ENCODE measurements around the gene PACS2.

Gene PACS2

GRCh38 chr14:105340821-105341733 is 26.5 kb downstream of the PACS2 start:
- Histone ChIP-seq H3K9me3 (ENCODE audit: control insufficient read depth, low read length) (peaks cover 4% of the 10 kb centered on the region), H3K4me1 (ENCODE audit: control insufficient read depth, insufficient read depth, low read depth, low read length) (peaks cover 9% of the 10 kb centered on the region), H3K36me3 (ENCODE audit: control insufficient read depth in 1 of 2, insufficient read depth in 2 of 2, low read depth in 1 of 2, low read length in 2 of 2) (peaks cover 0 to 15% of the 10 kb centered on the region in 2 experiments), H2AFZ (ENCODE audit: low read depth, low read length) (no peak overlapping the region), H3K23ac (ENCODE audit: low read length in 2 of 2) (no peak overlapping the region), H3K18ac (ENCODE audit: low read depth in 1 of 2, low read length in 2 of 2) (no peak overlapping the region), H2BK5ac (ENCODE audit: low read depth, low read length, poor library complexity, severe bottlenecking) (no peak overlapping the region), H4K91ac (ENCODE audit: low read length) (no peak overlapping the region), H3K27ac (ENCODE audit: low read length, poor library complexity, severe bottlenecking) (no peak overlapping the region), H2AK5ac (ENCODE audit: low read length, severe bottlenecking) (no peak overlapping the region), H3K27me3 (ENCODE audit: control insufficient read depth in 1 of 2, insufficient read depth in 1 of 2, low read length in 2 of 2) (no peaks in the 10 kb centered on the region), H2BK120ac (ENCODE audit: low read depth, low read length) (no peak overlapping the region), H4K8ac (ENCODE audit: low read length) (no peak overlapping the region), H3K9ac (ENCODE audit: low read length) (peak overlapping the region; percentile 64), H3K4me3 (ENCODE audit: insufficient read depth in 1 of 2, low read depth in 1 of 2, low read length in 2 of 2) (peak overlapping the region in 1 of 2 experiments; percentile 22), H3K14ac (ENCODE audit: low read length in 2 of 2) (no peak overlapping the region), H3K4me2 (ENCODE audit: low read length, poor library complexity, severe bottlenecking) (no peak overlapping the region), H2BK15ac (ENCODE audit: low read depth, poor library complexity, severe bottlenecking) (no peak overlapping the region), H3K4ac (ENCODE audit: low read depth in 1 of 2, low read length in 2 of 2) (no peak overlapping the region), H2BK12ac (ENCODE audit: low read length in 2 of 2) (no peak overlapping the region), H3K79me1 (replicated peaks; ENCODE audit: low read length, poor library complexity, severe bottlenecking) (peaks cover 45% of the 10 kb centered on the region)
- WGBS = 91% methylated on average over 16 of the region's 20 CpGs
- no peak for DNase-seq

GRCh38 chr14:105343194-105343593 is 28.6 kb downstream of the PACS2 start:
- Histone ChIP-seq H3K9ac (ENCODE audit: low read length) (no peak overlapping the region), H3K4me1 (ENCODE audit: control insufficient read depth, insufficient read depth, low read depth, low read length) (peaks cover 9% of the 10 kb centered on the region), H3K27me3 (ENCODE audit: control insufficient read depth in 1 of 2, insufficient read depth in 1 of 2, low read length in 2 of 2) (no peaks in the 10 kb centered on the region), H4K8ac (ENCODE audit: low read length) (no peak overlapping the region), H2BK5ac (ENCODE audit: low read depth, low read length, poor library complexity, severe bottlenecking) (no peak overlapping the region), H2AK5ac (ENCODE audit: low read length, severe bottlenecking) (no peak overlapping the region), H3K4ac (ENCODE audit: low read depth in 1 of 2, low read length in 2 of 2) (no peak overlapping the region), H3K4me3 (ENCODE audit: insufficient read depth in 1 of 2, low read depth in 1 of 2, low read length in 2 of 2) (no peak overlapping the region), H3K36me3 (ENCODE audit: control insufficient read depth in 1 of 2, insufficient read depth in 2 of 2, low read depth in 1 of 2, low read length in 2 of 2) (no peaks in the 10 kb centered on the region), H3K79me1 (replicated peaks; ENCODE audit: low read length, poor library complexity, severe bottlenecking) (peaks cover 36% of the 10 kb centered on the region), H2BK15ac (ENCODE audit: low read depth, poor library complexity, severe bottlenecking) (no peak overlapping the region), H3K23ac (ENCODE audit: low read length in 2 of 2) (no peak overlapping the region), H3K18ac (ENCODE audit: low read depth in 1 of 2, low read length in 2 of 2) (no peak overlapping the region), H3K27ac (ENCODE audit: low read length, poor library complexity, severe bottlenecking) (no peak overlapping the region), H2BK120ac (ENCODE audit: low read depth, low read length) (no peak overlapping the region), H4K91ac (ENCODE audit: low read length) (no peak overlapping the region), H2AFZ (ENCODE audit: low read depth, low read length) (no peak overlapping the region), H3K14ac (ENCODE audit: low read length in 2 of 2) (no peak overlapping the region), H2BK12ac (ENCODE audit: low read length in 2 of 2) (no peak overlapping the region), H3K4me2 (ENCODE audit: low read length, poor library complexity, severe bottlenecking) (no peak overlapping the region), H3K9me3 (ENCODE audit: control insufficient read depth, low read length) (peaks cover 4% of the 10 kb centered on the region)
- no peak for DNase-seq
- whole genome bisulfite sequencing = 90% methylated on average over 6 of the region's 7 CpGs

GRCh38 chr14:105346200-105346533 is 31.6 kb downstream of the PACS2 start:
- Histone ChIP-seq H3K27ac (ENCODE audit: low read length, poor library complexity, severe bottlenecking) (no peak overlapping the region), H2AFZ (ENCODE audit: low read depth, low read length) (no peak overlapping the region)
- WGBS = 89% methylated on average over 4 of the region's 13 CpGs

DNA sequence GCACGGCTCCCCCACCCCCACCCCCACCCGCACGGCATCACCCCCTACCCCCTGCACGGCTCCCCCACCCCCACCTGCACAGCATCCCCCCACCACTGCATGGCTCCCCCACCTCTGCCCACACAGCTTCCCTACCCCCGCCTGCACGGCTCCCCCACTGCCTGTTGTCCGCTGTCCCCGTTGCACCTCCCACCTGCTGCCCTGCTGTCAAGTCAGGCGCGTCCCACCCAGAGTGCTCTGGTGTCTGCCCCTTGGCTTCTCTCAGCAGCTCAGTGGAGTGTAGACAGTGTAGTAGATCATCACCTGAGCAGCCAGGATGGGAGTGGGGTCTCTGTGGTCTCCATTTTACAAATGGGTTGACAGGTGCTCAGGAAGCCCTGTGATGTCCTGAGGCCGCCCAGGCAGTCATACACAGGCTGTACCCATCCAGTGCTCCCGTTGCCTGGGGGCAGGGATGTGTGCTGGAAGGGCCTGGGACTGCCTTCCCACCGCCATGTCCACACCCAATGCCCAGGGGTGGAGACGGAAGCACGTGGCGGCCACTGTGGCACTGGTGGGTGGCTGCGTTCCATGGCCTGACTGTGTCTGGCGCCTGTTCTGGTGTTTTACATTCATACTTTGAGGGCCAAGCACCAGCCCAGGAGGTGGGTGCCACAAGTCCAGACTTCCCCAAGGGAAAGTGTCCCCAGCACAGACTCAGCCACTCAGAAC is 32.5 kb downstream of the PACS2 start:
- 94% methylated on average over 14 of the region's 18 CpGs for WGBS
- H3K27me3 ChIP-seq (ENCODE audit: control insufficient read depth in 1 of 2, insufficient read depth in 1 of 2, low read length in 2 of 2) = no peaks in the 10 kb centered on the region

More at GRCh38 chr14:105346200-105346533, 31.6 kb downstream of the PACS2 start:
- Histone ChIP-seq H4K91ac (ENCODE audit: low read length) (no peak overlapping the region), H3K9ac (ENCODE audit: low read length) (no peak overlapping the region), H2AK5ac (ENCODE audit: low read length, severe bottlenecking) (no peak overlapping the region), H3K36me3 (ENCODE audit: control insufficient read depth in 1 of 2, insufficient read depth in 2 of 2, low read depth in 1 of 2, low read length in 2 of 2) (peaks cover 1 to 26% of the 10 kb centered on the region in 2 experiments), H3K4me3 (ENCODE audit: insufficient read depth in 1 of 2, low read depth in 1 of 2, low read length in 2 of 2) (no peak overlapping the region), H3K18ac (ENCODE audit: low read depth in 1 of 2, low read length in 2 of 2) (no peak overlapping the region), H3K14ac (ENCODE audit: low read length in 2 of 2) (no peak overlapping the region), H3K79me1 (replicated peaks; ENCODE audit: low read length, poor library complexity, severe bottlenecking) (peaks cover 48% of the 10 kb centered on the region), H3K4me1 (ENCODE audit: control insufficient read depth, insufficient read depth, low read depth, low read length) (peaks cover 9% of the 10 kb centered on the region), H3K4ac (ENCODE audit: low read depth in 1 of 2, low read length in 2 of 2) (no peak overlapping the region), H3K23ac (ENCODE audit: low read length in 2 of 2) (no peak overlapping the region), H2BK120ac (ENCODE audit: low read depth, low read length) (no peak overlapping the region), H3K27me3 (ENCODE audit: control insufficient read depth in 1 of 2, insufficient read depth in 1 of 2, low read length in 2 of 2) (no peaks in the 10 kb centered on the region), H3K9me3 (ENCODE audit: control insufficient read depth, low read length) (peaks cover 4% of the 10 kb centered on the region), H2BK15ac (ENCODE audit: low read depth, poor library complexity, severe bottlenecking) (no peak overlapping the region), H2BK12ac (ENCODE audit: low read length in 2 of 2) (no peak overlapping the region), H3K4me2 (ENCODE audit: low read length, poor library complexity, severe bottlenecking) (no peak overlapping the region), H2BK5ac (ENCODE audit: low read depth, low read length, poor library complexity, severe bottlenecking) (no peak overlapping the region), H4K8ac (ENCODE audit: low read length) (no peak overlapping the region)
- DNase-seq = no peak

More for the DNA sequence above, 32.5 kb downstream of the PACS2 start:
- H2BK120ac ChIP-seq (ENCODE audit: low read depth, low read length) = no peak overlapping the region
- H3K4me2 ChIP-seq (ENCODE audit: low read length, poor library complexity, severe bottlenecking) = no peak overlapping the region
- no peak overlapping the region for H3K14ac ChIP-seq (ENCODE audit: low read length in 2 of 2)
- no peak overlapping the region for H2BK15ac ChIP-seq (ENCODE audit: low read depth, poor library complexity, severe bottlenecking)
- H3K4ac ChIP-seq (ENCODE audit: low read depth in 1 of 2, low read length in 2 of 2) = no peak overlapping the region
- H4K91ac ChIP-seq (ENCODE audit: low read length) = no peak overlapping the region
- peaks cover 43% of the 10 kb centered on the region for H3K79me1 ChIP-seq (replicated peaks; ENCODE audit: low read length, poor library complexity, severe bottlenecking)
- H4K8ac ChIP-seq (ENCODE audit: low read length) = no peak overlapping the region
- no peak overlapping the region for H2AK5ac ChIP-seq (ENCODE audit: low read length, severe bottlenecking)
- no peak overlapping the region for H3K4me3 ChIP-seq (ENCODE audit: insufficient read depth in 1 of 2, low read depth in 1 of 2, low read length in 2 of 2)
- H2AFZ ChIP-seq (ENCODE audit: low read depth, low read length) = no peak overlapping the region
- H3K36me3 ChIP-seq (ENCODE audit: control insufficient read depth in 1 of 2, insufficient read depth in 2 of 2, low read depth in 1 of 2, low read length in 2 of 2) = peaks cover 2 to 26% of the 10 kb centered on the region in 2 experiments
- H3K18ac ChIP-seq (ENCODE audit: low read depth in 1 of 2, low read length in 2 of 2) = no peak overlapping the region
- H2BK5ac ChIP-seq (ENCODE audit: low read depth, low read length, poor library complexity, severe bottlenecking) = no peak overlapping the region
- no peak for DNase-seq
- H3K23ac ChIP-seq (ENCODE audit: low read length in 2 of 2) = no peak overlapping the region
- H3K27ac ChIP-seq (ENCODE audit: low read length, poor library complexity, severe bottlenecking) = no peak overlapping the region
- H2BK12ac ChIP-seq (ENCODE audit: low read length in 2 of 2) = no peak overlapping the region
- H3K9ac ChIP-seq (ENCODE audit: low read length) = no peak overlapping the region
- peaks cover 4% of the 10 kb centered on the region for H3K9me3 ChIP-seq (ENCODE audit: control insufficient read depth, low read length)
- peaks cover 11% of the 10 kb centered on the region for H3K4me1 ChIP-seq (ENCODE audit: control insufficient read depth, insufficient read depth, low read depth, low read length)

Measured in mesenchymal stem cell (in vitro differentiated cells and primary cell).